HCT116 (cell line): ENCODE data around the gene PTP4A2. TPM values are rescaled to one million over a fixed set of nuclear protein-coding genes. Genes with fewer than 3 reads are reported as not detected.

Experiments
- ATAC-seq: fragments of 200-7000 bp; cut with Tn5 transposase; 2 replicates; pipeline ENCODE4 v1.9.1; 2020; ENCODE audit warnings: mild to moderate bottlenecking, moderate library complexity
- BruUV-seq: library from RNA; stranded (reverse); fragments of 400-500 nt; replicated peaks from 2 replicates; lab custom pipeline; 2021; lab: Mats Ljungman, UMichigan
- CTCF ChIA-PET: fragments of 300-600 bp; sonication (Branson Sonifier 250); formaldehyde crosslinking; loops from one replicate; lab custom pipeline; 2021; ENCODE audit warnings: antibody characterized with exemption; lab: Charles Lee
- POLR2A ChIA-PET: fragments of 300-600, 350-600 bp; sonication (Branson Sonifier 250); formaldehyde crosslinking; loops from one replicate; lab custom pipeline; 2021; ENCODE audit warnings: antibody characterized with exemption; lab: Charles Lee
- RAD21 ChIA-PET, 2 experiments: fragments of 300-600 bp; sonication (Branson Sonifier 250); formaldehyde crosslinking; loops; one replicate each; lab custom pipeline; 2023; ENCODE audit warnings: low total read pairs in 2 of 2; ENCODE audit not compliant: uncharacterized antibody in 2 of 2, unreplicated experiment in 2 of 2, low non-redundant PET in 1 of 2; lab: Charles Lee
- DNase-seq: peaks from one replicate; pipeline ENCODE4 v3.0.0-alpha.2; 2010; ENCODE audit warnings: low read depth, low spot score
- H2AFZ ChIP-seq: fragments of 200-600 bp; shearing (Covaris generic), sonication (generic); 2 replicates; pipeline ENCODE4 v1.6.1; 2017; ENCODE audit warnings: low read depth, mixed run types, mixed read lengths, antibody characterized with exemption, low read length; ENCODE audit not compliant: poor library complexity, severe bottlenecking
- H3K27ac ChIP-seq: 2 replicates; pipeline ENCODE4 v1.5.1; 2012; ENCODE audit warnings: low read depth, low read length
- H3K27me3 ChIP-seq: fragments of 200-600 bp; sonication (generic); 2 replicates; pipeline ENCODE4 v1.6.1; 2016; ENCODE audit warnings: mixed run types, low read length, mixed read lengths; ENCODE audit not compliant: insufficient read depth
- H3K36me3 ChIP-seq, 2 experiments: fragments of 200-500 bp in 1 of 2; fragments of 200-600 bp in 1 of 2; sonication (Bioruptor generic) in 1 of 2; sonication (generic) in 1 of 2; 2 replicates each; pipeline versions ENCODE4 v1.5.1 to v1.6.1; 2014 to 2016; ENCODE audit warnings: low read length in 2 of 2, inconsistent platforms in 1 of 2, mixed read lengths in 1 of 2, mixed run types in 1 of 2; ENCODE audit not compliant: insufficient read depth in 2 of 2, control insufficient read depth in 1 of 2
- H3K4me1 ChIP-seq, 2 experiments: fragments of 200-600 bp in 1 of 2; sonication (generic) in 1 of 2; 2 replicates each; pipeline versions ENCODE4 v1.5.1 to v1.6.1; 2012 to 2017; ENCODE audit warnings: low read length in 2 of 2, inconsistent platforms in 1 of 2, mild to moderate bottlenecking in 1 of 2, mixed read lengths in 1 of 2, mixed run types in 1 of 2, moderate library complexity in 1 of 2; ENCODE audit not compliant: insufficient read depth in 2 of 2, control insufficient read depth in 1 of 2
- H3K4me2 ChIP-seq: fragments of 200-600 bp; sonication (generic); 2 replicates; pipeline ENCODE4 v1.6.1; 2017; ENCODE audit warnings: mixed run types, low read length, mixed read lengths
- H3K4me3 ChIP-seq, 2 experiments: fragments of 200-600 bp in 1 of 2; sonication (generic) in 1 of 2; replicated peaks in 1 of 2; 2 replicates each; pipeline ENCODE4 v1.5.1; 2011 to 2016; ENCODE audit warnings: low read length in 2 of 2, control low read depth in 1 of 2, low read depth in 1 of 2, mild to moderate bottlenecking in 1 of 2, mixed read lengths in 1 of 2, mixed run types in 1 of 2
- H3K79me2 ChIP-seq: fragments of 200-600 bp; sonication (generic); 2 replicates; pipeline ENCODE4 v1.6.1; 2017; ENCODE audit warnings: mild to moderate bottlenecking, mixed run types, low read length, moderate library complexity, mixed read lengths; ENCODE audit not compliant: insufficient read depth
- H3K9ac ChIP-seq: fragments of 200-600 bp; sonication (generic); 2 replicates; pipeline ENCODE4 v1.6.1; 2016; ENCODE audit warnings: low read length, mixed read lengths
- H3K9me2 ChIP-seq: fragments of 200-600 bp; sonication (generic), shearing (Covaris generic); 2 replicates; pipeline ENCODE4 v1.6.1; 2017; ENCODE audit warnings: mixed run types, mild to moderate bottlenecking, moderate library complexity; ENCODE audit not compliant: insufficient read depth
- H3K9me3 ChIP-seq, 2 experiments: fragments of 200-500 bp in 1 of 2; fragments of 200-600 bp in 1 of 2; sonication (Bioruptor generic) in 1 of 2; sonication (generic) in 1 of 2; 2 replicates each; pipeline ENCODE4 v1.6.1; 2014 to 2017; ENCODE audit warnings: low read length in 2 of 2, mixed read lengths in 2 of 2, inconsistent platforms in 1 of 2, low read depth in 1 of 2, mild to moderate bottlenecking in 1 of 2, mixed run types in 1 of 2, moderate library complexity in 1 of 2; ENCODE audit not compliant: control insufficient read depth in 1 of 2, insufficient read depth in 1 of 2
- H4K20me1 ChIP-seq: fragments of 200-600 bp; sonication (generic), shearing (Covaris generic); 2 replicates; pipeline ENCODE4 v1.6.1; 2017; ENCODE audit warnings: mixed run types, mild to moderate bottlenecking, moderate library complexity; ENCODE audit not compliant: insufficient read depth
- EGR1 ChIP-seq: IDR thresholded peaks from 2 replicates; pipeline ENCODE4 v1.6.1; 2012; ENCODE audit warnings: low read depth
- ELF1 ChIP-seq: IDR thresholded peaks from 2 replicates; pipeline ENCODE4 v1.6.1; 2012; ENCODE audit warnings: low read depth, borderline replicate concordance
- FOSL1 ChIP-seq: IDR thresholded peaks from 2 replicates; pipeline ENCODE4 v1.6.1; 2012; ENCODE audit warnings: low read depth
- RAD21 ChIP-seq: IDR thresholded peaks from 2 replicates; pipeline ENCODE4 v1.6.1; 2012; ENCODE audit warnings: low read depth, mild to moderate bottlenecking
- SRF ChIP-seq: IDR thresholded peaks from 2 replicates; pipeline ENCODE4 v1.6.1; 2012; ENCODE audit warnings: low read depth
- YY1 ChIP-seq: IDR thresholded peaks from 2 replicates; pipeline ENCODE4 v1.6.1; 2011; ENCODE audit warnings: low read length, low read depth, moderate library complexity, mild to moderate bottlenecking; ENCODE audit not compliant: insufficient replicate concordance; ENCODE audit errors: extremely low read depth
- ZFX ChIP-seq: fragments of 450-650 bp; IDR thresholded peaks from 2 replicates; pipeline ENCODE4 v1.6.1; 2017
- intact Hi-C: fragments of 100-400 bp; cut with micrococcal nuclease; formaldehyde crosslinking; loops from 2 replicates; pipeline ENCODE4 v1.10.0; 2022
- total RNA-seq: library from RNA; stranded (reverse); gene quantifications from one replicate; pipeline ENCODE4 v1.2.1, GENCODE V29; 2021; ENCODE audit not compliant: unreplicated experiment
- TF ChIP-seq, protein P1 (sequence below): IDR thresholded peaks from 2 replicates; pipeline ENCODE4 v1.6.1; 2011; ENCODE audit warnings: mild to moderate bottlenecking, low read length, moderate library complexity; ENCODE audit not compliant: insufficient replicate concordance; ENCODE audit errors: extremely low read depth
- TF ChIP-seq, protein P2 (sequence below): IDR thresholded peaks from 2 replicates; pipeline ENCODE4 v1.6.1; 2012; ENCODE audit warnings: low read depth
- TF ChIP-seq, protein P3 (sequence below): IDR thresholded peaks from 2 replicates; pipeline ENCODE4 v1.6.1; 2012

Gene PTP4A2
- total RNA-seq, 1 experiment from 2014 or later = 267 TPM

DNA sequence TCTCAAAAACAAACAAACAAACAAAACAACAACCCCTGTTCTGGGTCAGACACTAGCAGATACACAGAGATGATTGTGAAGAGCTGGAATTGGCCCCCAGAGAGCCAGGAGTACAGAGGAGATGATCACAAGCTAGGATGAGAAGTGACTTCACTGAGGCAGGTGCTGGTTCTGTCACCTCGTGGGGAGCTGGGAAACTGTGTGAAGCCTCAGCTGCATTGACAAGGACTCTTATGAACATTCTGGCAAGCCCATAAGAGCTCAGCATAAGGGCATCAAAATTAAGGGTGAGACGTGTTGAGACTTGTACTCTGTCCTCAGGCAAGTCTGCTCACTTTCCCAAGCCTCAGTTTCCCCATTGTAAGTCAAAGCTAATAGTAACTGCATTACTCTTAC lies 14.7 kb upstream of the PTP4A2 start:
- Histone ChIP-seq H3K9ac (no peak overlapping the region), H3K27ac (no peak overlapping the region), H3K4me1 (peaks cover 23 to 32% of the 10 kb centered on the region in 2 experiments), H3K36me3 (no peaks in the 10 kb centered on the region), H3K4me3 (no peak overlapping the region), H3K27me3 (no peaks in the 10 kb centered on the region), H3K9me3 (no peaks in the 10 kb centered on the region), H4K20me1 (no peaks in the 10 kb centered on the region), H3K9me2 (no peaks in the 10 kb centered on the region), H3K79me2 (no peaks in the 10 kb centered on the region), H3K4me2 (no peak overlapping the region), H2AFZ (no peak overlapping the region)
- POLR2A ChIA-PET = interaction anchor here (1.0 to 4.1 kb wide), 4 partner anchors 9 to 20 kb away, joined by 3 to 29 read pairs (median 10); partner anchors contain the start of gene PTP4A2
- TF ChIP-seq, protein P1, sequence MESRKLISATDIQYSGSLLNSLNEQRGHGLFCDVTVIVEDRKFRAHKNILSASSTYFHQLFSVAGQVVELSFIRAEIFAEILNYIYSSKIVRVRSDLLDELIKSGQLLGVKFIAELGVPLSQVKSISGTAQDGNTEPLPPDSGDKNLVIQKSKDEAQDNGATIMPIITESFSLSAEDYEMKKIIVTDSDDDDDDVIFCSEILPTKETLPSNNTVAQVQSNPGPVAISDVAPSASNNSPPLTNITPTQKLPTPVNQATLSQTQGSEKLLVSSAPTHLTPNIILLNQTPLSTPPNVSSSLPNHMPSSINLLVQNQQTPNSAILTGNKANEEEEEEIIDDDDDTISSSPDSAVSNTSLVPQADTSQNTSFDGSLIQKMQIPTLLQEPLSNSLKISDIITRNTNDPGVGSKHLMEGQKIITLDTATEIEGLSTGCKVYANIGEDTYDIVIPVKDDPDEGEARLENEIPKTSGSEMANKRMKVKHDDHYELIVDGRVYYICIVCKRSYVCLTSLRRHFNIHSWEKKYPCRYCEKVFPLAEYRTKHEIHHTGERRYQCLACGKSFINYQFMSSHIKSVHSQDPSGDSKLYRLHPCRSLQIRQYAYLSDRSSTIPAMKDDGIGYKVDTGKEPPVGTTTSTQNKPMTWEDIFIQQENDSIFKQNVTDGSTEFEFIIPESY = no peak
- no peak for TF ChIP-seq SRF
- no peak for TF ChIP-seq ELF1
- TF ChIP-seq RAD21 = no peak
- TF ChIP-seq, protein P2, sequence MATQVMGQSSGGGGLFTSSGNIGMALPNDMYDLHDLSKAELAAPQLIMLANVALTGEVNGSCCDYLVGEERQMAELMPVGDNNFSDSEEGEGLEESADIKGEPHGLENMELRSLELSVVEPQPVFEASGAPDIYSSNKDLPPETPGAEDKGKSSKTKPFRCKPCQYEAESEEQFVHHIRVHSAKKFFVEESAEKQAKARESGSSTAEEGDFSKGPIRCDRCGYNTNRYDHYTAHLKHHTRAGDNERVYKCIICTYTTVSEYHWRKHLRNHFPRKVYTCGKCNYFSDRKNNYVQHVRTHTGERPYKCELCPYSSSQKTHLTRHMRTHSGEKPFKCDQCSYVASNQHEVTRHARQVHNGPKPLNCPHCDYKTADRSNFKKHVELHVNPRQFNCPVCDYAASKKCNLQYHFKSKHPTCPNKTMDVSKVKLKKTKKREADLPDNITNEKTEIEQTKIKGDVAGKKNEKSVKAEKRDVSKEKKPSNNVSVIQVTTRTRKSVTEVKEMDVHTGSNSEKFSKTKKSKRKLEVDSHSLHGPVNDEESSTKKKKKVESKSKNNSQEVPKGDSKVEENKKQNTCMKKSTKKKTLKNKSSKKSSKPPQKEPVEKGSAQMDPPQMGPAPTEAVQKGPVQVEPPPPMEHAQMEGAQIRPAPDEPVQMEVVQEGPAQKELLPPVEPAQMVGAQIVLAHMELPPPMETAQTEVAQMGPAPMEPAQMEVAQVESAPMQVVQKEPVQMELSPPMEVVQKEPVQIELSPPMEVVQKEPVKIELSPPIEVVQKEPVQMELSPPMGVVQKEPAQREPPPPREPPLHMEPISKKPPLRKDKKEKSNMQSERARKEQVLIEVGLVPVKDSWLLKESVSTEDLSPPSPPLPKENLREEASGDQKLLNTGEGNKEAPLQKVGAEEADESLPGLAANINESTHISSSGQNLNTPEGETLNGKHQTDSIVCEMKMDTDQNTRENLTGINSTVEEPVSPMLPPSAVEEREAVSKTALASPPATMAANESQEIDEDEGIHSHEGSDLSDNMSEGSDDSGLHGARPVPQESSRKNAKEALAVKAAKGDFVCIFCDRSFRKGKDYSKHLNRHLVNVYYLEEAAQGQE = no peak
- no peak for TF ChIP-seq EGR1
- TF ChIP-seq YY1 = no peak
- TF ChIP-seq FOSL1 = no peak
- TF ChIP-seq, protein P3, sequence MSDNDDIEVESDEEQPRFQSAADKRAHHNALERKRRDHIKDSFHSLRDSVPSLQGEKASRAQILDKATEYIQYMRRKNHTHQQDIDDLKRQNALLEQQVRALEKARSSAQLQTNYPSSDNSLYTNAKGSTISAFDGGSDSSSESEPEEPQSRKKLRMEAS = no peak
- no peak for TF ChIP-seq ZFX
- no TSS peak for BruUV-seq
- intact Hi-C loops = no loop called here
- CTCF ChIA-PET = interaction anchor here (2.0 to 2.1 kb wide), 2 partner anchors 11 to 14 kb away, joined by 7 to 10 read pairs; partner anchors contain the start of gene PTP4A2
- RAD21 ChIA-PET = no interaction called here
- DNase-seq (no peak), ATAC-seq (no peak)
